KBM-7 (cell line): Measurements from ENCODE around the gene EPC1.
A peak's percentile ranks its signal among the peaks of the same experiment; 100 is the strongest.

Experiments
- DNase-seq: peaks from one replicate; pipeline ENCODE4 v3.0.0-alpha.2; 2015
- in situ Hi-C: fragments of 300-500 bp; cut with MboI; formaldehyde crosslinking; loops from 2 replicates; pipeline ENCODE4 v1.14.3; 2020; ENCODE audit warnings: low sequenced_read_pairs, low pct_unique_long_range_greater_than_20kb, mixed read lengths

Gene EPC1

GRCh38 chr10:32347363-32348022, 535 bp upstream of the EPC1 start:
- in situ Hi-C loops = no loop called here

DNA sequence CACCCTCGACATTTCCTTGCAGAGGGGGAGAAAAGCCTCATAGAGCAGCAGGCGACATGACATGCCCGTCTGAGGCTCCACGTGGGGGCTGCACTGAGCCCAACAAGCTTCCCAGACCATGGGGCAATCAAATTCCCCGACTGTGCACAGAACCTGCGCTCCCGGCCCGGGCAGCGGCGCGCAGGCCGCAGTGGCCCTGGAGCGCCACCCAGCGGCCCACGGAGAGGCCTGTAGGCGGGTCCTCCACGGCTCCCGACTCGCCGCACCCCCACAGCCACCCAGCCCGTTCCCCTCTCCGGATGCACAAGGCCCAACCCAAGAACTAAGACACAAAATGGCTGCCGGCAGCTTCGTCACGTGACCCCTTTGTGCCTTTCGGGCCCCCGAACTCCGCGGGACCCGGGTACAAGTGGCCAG, 816 bp downstream of the EPC1 start:
- peak; percentile 97 for DNase-seq
- in situ Hi-C loops = no loop called here

More at GRCh38 chr10:32347363-32348022, 535 bp upstream of the EPC1 start:
- DNase-seq = peak; percentile 20

- in situ Hi-C loops = no loop called here
- DNase-seq = no peak
Measured at GRCh38 chr10:32341596-32341995, 5.4 kb downstream of the EPC1 start.

- no peak for DNase-seq
- in situ Hi-C loops = no loop called here
Measured at GRCh38 chr10:32340596-32341180, 6.3 kb downstream of the EPC1 start.

DNA sequence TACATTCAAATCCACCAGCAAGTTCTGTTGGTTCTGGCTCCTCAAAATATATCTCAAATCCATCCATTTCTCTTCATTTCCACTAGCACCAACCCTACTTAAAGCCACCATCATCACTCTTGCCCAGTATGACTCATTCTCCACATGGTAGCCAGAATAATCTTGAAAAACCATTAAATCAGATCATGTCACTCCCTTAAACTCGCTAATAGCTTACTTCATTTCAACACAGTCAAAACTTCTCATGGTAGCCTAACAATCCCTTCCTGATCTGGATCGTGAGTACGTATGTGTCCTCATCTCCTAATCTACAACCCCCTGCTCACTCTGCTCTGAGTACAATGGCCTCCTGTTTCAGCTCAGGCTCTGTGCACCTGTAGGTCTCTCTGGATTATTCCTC, 8.7 kb downstream of the EPC1 start:
- DNase-seq = no peak
- in situ Hi-C loops = no loop called here

GRCh38 chr10:32337350-32337749, 9.6 kb downstream of the EPC1 start:
- DNase-seq = no peak

GRCh38 chr10:32333849-32334248, 13.1 kb downstream of the EPC1 start:
- no peak for DNase-seq
- in situ Hi-C loops = no loop called here

More at GRCh38 chr10:32337350-32337749, 9.6 kb downstream of the EPC1 start:
- in situ Hi-C loops = no loop called here

DNA sequence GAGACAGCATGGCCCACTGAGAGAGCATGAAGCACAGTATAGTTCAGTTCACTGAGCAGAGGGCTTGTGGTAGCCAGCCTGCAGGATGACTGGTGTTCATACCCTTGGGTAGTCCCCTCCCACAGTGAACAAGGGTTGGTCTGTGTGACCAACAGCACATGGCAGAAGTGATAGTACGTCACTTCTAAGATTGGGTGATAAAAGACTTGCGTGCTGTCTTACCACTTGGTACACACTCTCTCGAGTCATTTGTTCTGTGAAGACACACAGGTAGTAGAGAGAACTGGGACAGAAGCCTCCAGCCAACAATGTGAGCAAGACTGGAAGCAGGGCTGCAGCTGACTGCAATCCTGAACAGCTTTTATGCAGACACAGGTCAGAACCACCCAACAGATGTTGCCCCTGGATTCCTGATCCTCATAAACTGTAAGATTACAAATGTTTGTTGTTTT, 14.6 kb downstream of the EPC1 start:
- no peak for DNase-seq
- in situ Hi-C loops = no loop called here

GRCh38 chr10:32331606-32332005, 15.4 kb downstream of the EPC1 start:
- in situ Hi-C loops = no loop called here
- DNase-seq = no peak

DNA sequence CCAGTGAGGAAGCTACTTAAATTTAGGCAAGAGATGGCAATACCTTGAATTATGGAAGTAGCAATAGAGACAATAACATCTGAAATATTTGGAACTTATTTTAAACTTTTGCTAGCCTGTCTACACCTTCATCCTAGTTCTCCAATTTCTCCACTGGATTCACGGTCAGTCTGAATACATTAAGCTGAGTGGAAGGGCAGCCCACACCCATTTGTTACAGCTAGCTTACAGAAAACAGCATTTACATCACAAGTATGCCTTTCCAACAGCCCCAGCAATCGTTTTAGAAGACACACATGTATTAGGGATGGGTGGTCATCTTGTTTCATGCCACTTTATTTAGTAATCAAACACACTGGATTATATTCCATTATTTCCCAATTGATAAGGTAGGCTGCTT, 16.7 kb downstream of the EPC1 start:
- in situ Hi-C loops = no loop called here
- no peak for DNase-seq

- DNase-seq = no peak
- in situ Hi-C loops = no loop called here
Measured at GRCh38 chr10:32329061-32329460, 17.9 kb downstream of the EPC1 start.

DNA sequence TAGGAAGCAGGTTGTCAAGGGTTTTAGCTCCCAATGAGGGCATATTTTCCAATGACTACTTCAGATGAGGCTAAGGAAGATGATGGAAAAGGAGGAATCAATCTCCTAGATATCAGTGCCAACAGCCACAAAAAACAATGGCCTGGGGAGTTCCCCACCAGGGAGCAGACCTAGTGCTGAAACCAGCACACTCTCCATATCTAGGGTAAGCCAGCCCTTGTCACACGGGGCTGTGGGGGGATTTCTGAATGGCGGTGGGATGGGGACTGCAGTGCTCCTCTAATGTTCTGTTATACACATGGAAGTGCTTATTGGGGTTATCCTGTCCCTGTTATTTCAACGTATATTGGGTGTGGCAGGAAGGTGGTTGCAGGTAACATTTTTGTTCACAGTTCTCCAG, 18.5 kb downstream of the EPC1 start:
- in situ Hi-C loops = no loop called here
- DNase-seq = no peak

DNA sequence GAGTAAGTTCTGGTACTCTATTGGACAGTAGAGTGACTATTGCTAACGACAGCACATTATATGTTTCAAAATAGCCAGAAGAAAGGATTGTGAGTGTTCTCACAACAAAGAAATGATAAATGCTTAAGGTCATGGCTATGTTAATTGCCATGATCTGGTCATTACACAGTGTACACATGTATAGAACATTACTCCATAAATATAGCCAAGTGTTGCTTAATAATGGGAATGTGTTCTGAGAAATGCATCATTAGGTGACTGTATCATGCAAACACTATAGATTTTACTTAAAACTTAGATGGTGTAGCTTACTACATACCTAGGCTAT, 19.6 kb downstream of the EPC1 start:
- no peak for DNase-seq
- in situ Hi-C loops = no loop called here

DNA sequence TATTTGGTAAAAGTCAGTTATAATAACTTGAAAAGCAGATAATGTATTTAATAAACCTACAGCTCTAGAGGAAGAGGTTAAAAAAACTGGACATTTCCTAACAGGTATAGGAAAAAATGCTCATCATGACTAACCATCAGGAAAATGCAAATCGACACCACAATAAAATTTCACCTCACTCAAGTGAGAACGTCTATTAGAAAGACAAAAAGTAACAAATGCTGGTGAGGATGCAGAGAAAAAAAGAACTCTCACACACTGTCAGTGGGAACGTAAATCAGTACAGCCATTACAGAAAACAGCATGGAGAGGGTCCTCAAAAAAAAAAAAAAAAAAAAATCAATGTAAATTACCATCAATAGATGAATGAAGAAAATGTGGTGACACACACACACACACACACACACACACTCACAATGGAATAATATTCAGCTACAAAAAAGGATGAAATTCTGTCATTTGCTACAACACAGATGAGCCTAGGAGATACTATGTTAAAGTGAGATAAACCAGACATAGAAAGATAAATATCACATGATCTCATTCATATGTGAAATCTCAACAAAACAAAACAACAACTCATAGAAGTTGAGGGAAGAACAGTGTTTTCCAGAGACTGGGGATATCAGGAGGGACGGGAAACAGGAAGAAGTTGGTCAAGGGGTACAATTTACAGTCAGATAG, 20.1 kb downstream of the EPC1 start:
- DNase-seq = no peak
- in situ Hi-C loops = no loop called here

DNA sequence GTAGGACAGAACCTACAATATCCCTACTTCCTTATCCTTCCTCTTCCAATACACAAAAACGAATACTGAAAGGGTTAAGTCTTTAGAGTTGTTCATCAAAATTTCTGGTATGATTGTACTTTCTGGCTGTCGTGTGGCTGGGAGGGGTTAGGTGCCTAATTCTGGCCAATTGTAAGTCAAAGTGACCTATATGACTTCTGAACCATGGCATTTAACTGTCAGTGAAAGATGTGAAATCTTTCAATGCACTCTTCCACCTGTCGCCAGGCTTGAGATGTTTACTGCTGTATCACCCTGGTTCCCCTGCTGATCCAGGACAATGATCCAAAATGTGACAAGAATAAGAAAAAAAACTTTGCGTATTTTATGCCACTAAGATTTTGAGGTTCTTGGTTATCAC, 20.8 kb downstream of the EPC1 start:
- in situ Hi-C loops = no loop called here
- DNase-seq = no peak

DNA sequence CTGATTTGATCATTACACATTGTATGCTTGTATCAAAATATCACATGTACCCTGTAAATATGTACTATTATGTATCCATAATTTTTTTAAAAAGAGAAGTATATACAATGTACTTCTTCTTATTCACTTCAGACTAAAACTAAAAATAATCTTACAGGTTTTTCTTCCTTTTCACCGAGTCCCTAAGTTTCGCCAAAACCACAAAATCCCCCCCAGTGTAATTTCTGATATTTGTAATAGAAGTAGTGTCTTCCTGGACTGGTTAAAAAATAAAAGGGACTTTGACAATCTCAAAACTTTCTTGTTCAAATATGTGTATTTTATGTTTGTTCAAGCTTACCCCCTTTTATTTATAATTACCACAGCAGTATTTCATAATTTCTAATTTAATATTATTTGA, 23.9 kb downstream of the EPC1 start:
- no peak for DNase-seq
- in situ Hi-C loops = no loop called here

- no peak for DNase-seq
- in situ Hi-C loops = no loop called here
Measured at GRCh38 chr10:32321016-32321631, 25.8 kb downstream of the EPC1 start.

DNA sequence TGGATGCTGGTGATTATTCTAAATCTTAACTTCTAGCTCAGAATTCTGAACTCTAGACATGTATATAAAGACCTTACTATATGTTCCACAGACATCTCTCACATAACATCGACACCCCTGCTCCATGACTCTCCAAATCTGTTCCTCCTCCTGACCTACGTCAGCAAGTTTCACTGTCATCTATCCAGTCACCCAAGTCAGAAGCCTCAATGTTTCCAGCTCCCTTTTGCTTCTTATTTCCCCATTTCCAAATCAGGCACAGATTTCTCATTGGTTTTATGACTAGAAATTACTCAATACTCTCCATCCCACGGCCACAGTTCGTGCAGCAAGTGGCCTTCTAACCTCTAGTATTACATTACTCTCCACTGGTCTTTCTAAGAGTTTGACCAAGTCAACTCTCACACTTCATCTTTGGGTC, 28.5 kb downstream of the EPC1 start:
- peak; percentile 29 for DNase-seq
- in situ Hi-C loops = no loop called here

DNA sequence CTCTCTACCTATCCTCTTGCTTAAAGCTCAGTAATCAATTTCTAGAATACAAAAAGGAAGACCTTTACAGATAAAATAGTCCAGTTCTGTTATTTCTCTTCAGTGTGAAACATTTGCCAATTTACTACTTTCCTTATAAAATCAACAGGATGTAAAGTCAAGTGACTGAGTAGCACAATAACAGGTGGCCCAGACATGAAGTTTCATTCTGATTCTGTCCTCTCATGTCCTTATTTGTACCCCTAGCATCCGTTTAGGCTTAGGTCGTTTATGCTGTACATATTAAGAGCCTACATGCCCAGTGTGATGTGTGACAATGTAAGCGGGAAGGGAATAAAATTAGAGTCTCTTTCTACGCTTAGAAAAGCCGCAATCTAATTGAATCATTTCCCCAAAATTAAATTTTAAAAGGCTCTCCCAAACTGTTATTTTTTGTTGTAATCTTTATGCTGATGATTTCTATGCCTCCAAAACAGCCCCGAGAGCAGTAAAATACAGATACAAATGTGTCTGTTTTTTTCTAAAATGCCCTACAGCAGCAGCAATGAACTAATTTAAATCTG, 29.1 kb downstream of the EPC1 start:
- DNase-seq = no peak

GRCh38 chr10:32315424-32315823, 31.5 kb downstream of the EPC1 start:
- in situ Hi-C loops = no loop called here

More for the DNA sequence above, 29.1 kb downstream of the EPC1 start:
- in situ Hi-C loops = no loop called here

More at GRCh38 chr10:32315424-32315823, 31.5 kb downstream of the EPC1 start:
- no peak for DNase-seq
